Suprapubic skin (tissue), 4 donors: ENCODE measurements around the gene ARHGAP6.

Source experiments
- CTCF ChIP-seq, 2 donors: fragments of 200-600 bp in 1 of 2; fragments of 450-650 bp in 1 of 2; sonication (generic) in 1 of 2; IDR thresholded peaks; one replicate each; pipeline ENCODE4 v1.5.1; 2016 to 2019; ENCODE audit warnings: antibody characterized with exemption in 2 of 2, mild to moderate bottlenecking in 1 of 2, moderate library complexity in 1 of 2
- EP300 ChIP-seq: sonication (generic); formaldehyde crosslinking; IDR thresholded peaks from one replicate; pipeline ENCODE4 v1.6.1; 2017; ENCODE audit warnings: antibody characterized with exemption
- POLR2A ChIP-seq, 2 donors: fragments of 450-650 bp; IDR thresholded peaks; one replicate each; pipeline ENCODE4 v1.6.1; 2017; ENCODE audit warnings: antibody characterized with exemption in 2 of 2, mild to moderate bottlenecking in 2 of 2, moderate library complexity in 2 of 2
- POLR2AphosphoS5 ChIP-seq, 3 donors: sonication (generic); formaldehyde crosslinking; IDR thresholded peaks; one replicate each; pipeline ENCODE4 v1.6.1; 2017; ENCODE audit warnings: antibody characterized with exemption in 3 of 3

- TF ChIP-seq POLR2A (IDR thresholded peaks at IDR 0.05), result no peak
- no peak for TF ChIP-seq CTCF (IDR thresholded peaks at IDR 0.05)
- no peak for TF ChIP-seq POLR2AphosphoS5 (IDR thresholded peaks at IDR 0.05)
- no peak for TF ChIP-seq EP300
Measured at GRCh38 chrX:11103751-11104150, 562.0 kb downstream of the ARHGAP6 start.
